Fibroblast of lung (primary cell): ENCODE results near the gene ACSS3.

Experiments
- EZH2 ChIP-seq: IDR thresholded peaks from 2 replicates; pipeline ENCODE4 v1.5.1; 2012; ENCODE audit warnings: low read length, control low read depth, mild to moderate bottlenecking; ENCODE audit errors: missing control alignments
- TF ChIP-seq, protein P1 (sequence below), 2 donors: IDR thresholded peaks in 1 of 2; conservative IDR thresholded peaks in 1 of 2; 1 replicate in 1 of 2; 2 replicates in 1 of 2; pipeline ENCODE4 v1.5.1; 2011 to 2012; ENCODE audit warnings: low read length in 2 of 2, control low read depth in 1 of 2, inconsistent platforms in 1 of 2, low read depth in 1 of 2, mild to moderate bottlenecking in 1 of 2

DNA sequence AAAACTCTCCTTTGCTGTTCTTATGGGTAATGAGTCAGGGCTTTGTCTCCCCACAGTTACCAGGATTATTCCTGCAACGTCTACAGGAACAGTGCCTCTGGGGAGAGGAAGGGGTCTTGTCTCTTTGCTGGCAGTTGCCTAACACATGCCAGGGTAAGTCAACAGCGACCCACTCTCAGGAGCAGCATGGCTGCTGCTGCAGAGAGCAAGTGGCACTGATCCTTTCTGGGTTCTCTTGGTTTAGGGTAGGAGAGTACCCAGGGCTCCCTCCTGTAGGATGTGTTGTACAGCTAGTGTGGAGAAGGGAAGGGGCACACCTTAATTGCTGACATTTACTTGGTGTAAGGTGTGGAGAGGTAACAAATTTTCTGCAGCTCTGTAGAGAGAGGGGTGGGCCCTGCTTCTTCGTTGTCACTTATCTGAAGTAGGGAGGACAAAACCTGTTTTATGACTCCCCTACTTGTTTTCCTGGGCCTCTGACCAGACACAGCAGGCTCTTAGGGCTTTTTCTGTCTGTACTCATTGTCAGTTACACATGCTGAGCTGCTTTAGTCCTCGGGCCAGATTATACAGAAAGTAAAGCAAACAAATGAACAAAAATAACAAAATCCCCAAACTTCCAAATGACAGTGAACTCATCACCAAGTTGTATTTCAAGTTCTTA lies 168.2 kb downstream of the ACSS3 start:
- TF ChIP-seq, protein P1, sequence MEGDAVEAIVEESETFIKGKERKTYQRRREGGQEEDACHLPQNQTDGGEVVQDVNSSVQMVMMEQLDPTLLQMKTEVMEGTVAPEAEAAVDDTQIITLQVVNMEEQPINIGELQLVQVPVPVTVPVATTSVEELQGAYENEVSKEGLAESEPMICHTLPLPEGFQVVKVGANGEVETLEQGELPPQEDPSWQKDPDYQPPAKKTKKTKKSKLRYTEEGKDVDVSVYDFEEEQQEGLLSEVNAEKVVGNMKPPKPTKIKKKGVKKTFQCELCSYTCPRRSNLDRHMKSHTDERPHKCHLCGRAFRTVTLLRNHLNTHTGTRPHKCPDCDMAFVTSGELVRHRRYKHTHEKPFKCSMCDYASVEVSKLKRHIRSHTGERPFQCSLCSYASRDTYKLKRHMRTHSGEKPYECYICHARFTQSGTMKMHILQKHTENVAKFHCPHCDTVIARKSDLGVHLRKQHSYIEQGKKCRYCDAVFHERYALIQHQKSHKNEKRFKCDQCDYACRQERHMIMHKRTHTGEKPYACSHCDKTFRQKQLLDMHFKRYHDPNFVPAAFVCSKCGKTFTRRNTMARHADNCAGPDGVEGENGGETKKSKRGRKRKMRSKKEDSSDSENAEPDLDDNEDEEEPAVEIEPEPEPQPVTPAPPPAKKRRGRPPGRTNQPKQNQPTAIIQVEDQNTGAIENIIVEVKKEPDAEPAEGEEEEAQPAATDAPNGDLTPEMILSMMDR (conservative IDR thresholded peaks at IDR 0.05 in 1 of 2, IDR thresholded peaks at IDR 0.05 in 1 of 2; ENCODE audit: low read depth in 1 of 2, low read length in 2 of 2), result no peak
- no peak for TF ChIP-seq EZH2
